ENCODE results near the gene CATSPER1. TPM values are rescaled to one million over a fixed set of nuclear protein-coding genes. Genes with fewer than 3 reads are reported as not detected.

CATSPER1 gene
- total and polyA plus RNA-seq, 2 of the 8 experiments (the other 6 are each of a cell fraction or from before 2014, with no cell fraction given): not detected

GRCh38 chr11:66048547-66049323 lies 22.5 kb upstream of the CATSPER1 start, which contains the start of gene GAL3ST3 (continued):
- TF ChIP-seq CTCF (IDR thresholded peaks at IDR 0.05; ENCODE audit: control extremely low read depth in 1 of 3, insufficient read depth in 1 of 3, low read depth in 1 of 3, low read length in 3 of 3) (no peak), EP300 (IDR thresholded peaks at IDR 0.05; ENCODE audit: borderline replicate concordance in 1 of 2, low read depth in 2 of 2, low read length in 2 of 2) (no peak), POU5F1 (IDR thresholded peaks at IDR 0.05; ENCODE audit: low read depth, low read length) (no peak)
